Measurements from ENCODE around the gene NPC1L1. TPM values are rescaled to one million over a fixed set of nuclear protein-coding genes. Genes with fewer than 3 reads are reported as not detected.

The NPC1L1 gene
- polyA plus RNA-seq, 1 donor (not counting 4 experiments of a cell fraction or from before 2014, with no cell fraction given) = 0.01 TPM

DNA sequence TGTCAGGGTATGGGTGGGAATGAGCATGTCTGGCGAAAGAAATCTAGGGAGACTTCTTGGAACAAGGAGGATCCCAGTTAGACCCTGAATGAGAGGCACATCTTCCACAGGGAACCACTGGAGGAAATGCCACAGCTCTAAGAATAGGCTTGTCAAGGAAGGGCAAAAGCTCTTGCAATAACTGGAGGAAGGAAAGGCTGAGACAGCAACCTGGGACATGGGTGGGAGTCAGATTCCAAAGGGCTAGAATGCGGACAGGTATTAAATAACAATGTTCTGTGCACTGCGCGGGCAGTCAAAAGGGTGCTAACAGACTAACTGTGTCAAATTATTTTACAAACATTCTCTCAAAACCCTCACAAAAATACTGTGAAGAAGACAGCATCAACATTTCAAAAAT is 55.1 kb downstream of the NPC1L1 start:
- Histone ChIP-seq H4K20me1 (ENCODE audit: control insufficient read depth, extremely low read depth, insufficient read depth, low read length) (no peaks in the 10 kb centered on the region), H3K9me1 (ENCODE audit: control insufficient read depth, extremely low read depth, insufficient read depth, low read length) (no peaks in the 10 kb centered on the region), H3K27me3 (ENCODE audit: control insufficient read depth, extremely low read depth, insufficient read depth, low read length) (no peaks in the 10 kb centered on the region), H3K4me2 (ENCODE audit: control insufficient read depth, extremely low read depth, insufficient read depth, low read depth, low read length) (no peak overlapping the region), H3K4me1 (ENCODE audit: control insufficient read depth, extremely low read depth, insufficient read depth, low read length) (peaks cover 16% of the 10 kb centered on the region), H3K4me3 (ENCODE audit: control insufficient read depth in 2 of 3, extremely low read depth in 1 of 3, insufficient read depth in 2 of 3, low read depth in 1 of 3, low read length in 3 of 3) (no peak overlapping the region), H3K27ac (ENCODE audit: control insufficient read depth, insufficient read depth, low read length) (no peak overlapping the region), H2AFZ (ENCODE audit: control insufficient read depth, low read length) (no peak overlapping the region), H3K9me3 (ENCODE audit: control insufficient read depth, low read depth, low read length) (no peaks in the 10 kb centered on the region), H3K36me3 (ENCODE audit: control insufficient read depth in 2 of 2, extremely low read depth in 1 of 2, insufficient read depth in 2 of 2, low read length in 2 of 2) (peaks cover 16 to 20% of the 10 kb centered on the region in 2 experiments), H3K9ac (ENCODE audit: control insufficient read depth, extremely low read depth, insufficient read depth, low read length) (no peak overlapping the region), H3K79me2 (ENCODE audit: control insufficient read depth, insufficient read depth, low read length) (peaks cover 73% of the 10 kb centered on the region)
- DNase-seq (ENCODE audit: low read depth, low spot score) = no peak
- TF ChIP-seq EZH2 (IDR thresholded peaks at IDR 0.05; ENCODE audit: low read length) = no peak
- TF ChIP-seq, protein P1, sequence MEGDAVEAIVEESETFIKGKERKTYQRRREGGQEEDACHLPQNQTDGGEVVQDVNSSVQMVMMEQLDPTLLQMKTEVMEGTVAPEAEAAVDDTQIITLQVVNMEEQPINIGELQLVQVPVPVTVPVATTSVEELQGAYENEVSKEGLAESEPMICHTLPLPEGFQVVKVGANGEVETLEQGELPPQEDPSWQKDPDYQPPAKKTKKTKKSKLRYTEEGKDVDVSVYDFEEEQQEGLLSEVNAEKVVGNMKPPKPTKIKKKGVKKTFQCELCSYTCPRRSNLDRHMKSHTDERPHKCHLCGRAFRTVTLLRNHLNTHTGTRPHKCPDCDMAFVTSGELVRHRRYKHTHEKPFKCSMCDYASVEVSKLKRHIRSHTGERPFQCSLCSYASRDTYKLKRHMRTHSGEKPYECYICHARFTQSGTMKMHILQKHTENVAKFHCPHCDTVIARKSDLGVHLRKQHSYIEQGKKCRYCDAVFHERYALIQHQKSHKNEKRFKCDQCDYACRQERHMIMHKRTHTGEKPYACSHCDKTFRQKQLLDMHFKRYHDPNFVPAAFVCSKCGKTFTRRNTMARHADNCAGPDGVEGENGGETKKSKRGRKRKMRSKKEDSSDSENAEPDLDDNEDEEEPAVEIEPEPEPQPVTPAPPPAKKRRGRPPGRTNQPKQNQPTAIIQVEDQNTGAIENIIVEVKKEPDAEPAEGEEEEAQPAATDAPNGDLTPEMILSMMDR (optimal IDR thresholded peaks at IDR 0.05 in 1 of 3, IDR thresholded peaks at IDR 0.05 in 1 of 3, conservative IDR thresholded peaks at IDR 0.05 in 1 of 3; ENCODE audit: extremely low read depth in 1 of 3, insufficient read depth in 2 of 3, low read length in 3 of 3) = no peak
- FAIRE-seq = no peak
- dilution Hi-C loops (cut with MboI; ENCODE audit: extremely low pct_ligation_motif_present, low sequenced_read_pairs) = no loop called here

DNA sequence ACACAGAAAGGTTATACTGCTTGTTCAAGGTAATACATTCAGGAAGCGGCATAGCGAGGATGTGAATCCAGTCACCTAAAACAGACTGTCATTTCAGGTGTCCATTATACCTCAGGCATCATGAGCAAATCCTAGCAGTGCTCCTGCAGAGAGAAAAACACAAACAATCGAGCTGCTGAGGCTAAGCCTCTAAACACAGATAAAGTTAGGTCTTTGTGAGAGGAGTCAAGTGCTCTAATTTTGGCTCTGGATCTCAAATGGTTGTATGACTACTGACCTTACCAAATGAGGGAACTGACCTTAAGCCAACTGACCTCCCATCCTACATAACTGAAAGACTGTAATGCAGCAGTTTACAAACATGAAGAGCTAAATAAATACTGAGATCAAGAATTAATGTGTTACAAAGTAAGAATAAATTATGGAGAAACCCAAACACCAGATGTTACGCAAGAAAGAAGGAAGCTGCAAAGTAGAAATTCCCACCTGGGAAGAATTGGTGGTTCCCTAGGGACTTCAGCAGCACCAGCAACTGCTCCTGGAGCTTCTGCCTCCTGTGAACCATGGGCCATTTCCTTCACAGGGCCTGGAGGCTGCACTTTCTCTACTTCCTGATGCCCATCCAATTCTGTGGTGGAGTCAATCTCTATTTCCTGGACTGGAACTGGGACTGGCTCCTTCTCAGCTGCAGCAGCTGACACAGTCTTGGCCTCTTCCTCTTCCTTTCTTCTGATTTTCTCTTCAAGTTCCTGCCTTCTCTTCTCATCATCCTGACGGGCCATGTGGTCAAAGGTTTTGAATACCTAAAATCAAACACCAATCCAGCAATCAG is 56.4 kb downstream of the NPC1L1 start:
- TF ChIP-seq EZH2 (IDR thresholded peaks at IDR 0.05; ENCODE audit: low read length) = no peak
- TF ChIP-seq, protein P1 (optimal IDR thresholded peaks at IDR 0.05 in 1 of 3, IDR thresholded peaks at IDR 0.05 in 1 of 3, conservative IDR thresholded peaks at IDR 0.05 in 1 of 3; ENCODE audit: extremely low read depth in 1 of 3, insufficient read depth in 2 of 3, low read length in 3 of 3) = no peak
- peaks cover 15% of the 10 kb centered on the region for H3K4me1 ChIP-seq (ENCODE audit: control insufficient read depth, extremely low read depth, insufficient read depth, low read length)
- H3K27ac ChIP-seq (ENCODE audit: control insufficient read depth, insufficient read depth, low read length) = no peak overlapping the region
- FAIRE-seq = no peak
- no peak overlapping the region for H3K4me2 ChIP-seq (ENCODE audit: control insufficient read depth, extremely low read depth, insufficient read depth, low read depth, low read length)
- no peak overlapping the region for H2AFZ ChIP-seq (ENCODE audit: control insufficient read depth, low read length)
- H3K27me3 ChIP-seq (ENCODE audit: control insufficient read depth, extremely low read depth, insufficient read depth, low read length) = no peaks in the 10 kb centered on the region
- H3K9me3 ChIP-seq (ENCODE audit: control insufficient read depth, low read depth, low read length) = no peaks in the 10 kb centered on the region
- H3K9me1 ChIP-seq (ENCODE audit: control insufficient read depth, extremely low read depth, insufficient read depth, low read length) = no peaks in the 10 kb centered on the region
- H4K20me1 ChIP-seq (ENCODE audit: control insufficient read depth, extremely low read depth, insufficient read depth, low read length) = no peaks in the 10 kb centered on the region
- H3K79me2 ChIP-seq (ENCODE audit: control insufficient read depth, insufficient read depth, low read length) = peaks cover 68% of the 10 kb centered on the region
- no peak for DNase-seq (ENCODE audit: low read depth, low spot score)
- dilution Hi-C loops (cut with MboI; ENCODE audit: extremely low pct_ligation_motif_present, low sequenced_read_pairs) = no loop called here
- H3K36me3 ChIP-seq (ENCODE audit: control insufficient read depth in 2 of 2, extremely low read depth in 1 of 2, insufficient read depth in 2 of 2, low read length in 2 of 2) = peaks cover 16 to 22% of the 10 kb centered on the region in 2 experiments
- no peak overlapping the region for H3K4me3 ChIP-seq (ENCODE audit: control insufficient read depth in 2 of 3, extremely low read depth in 1 of 3, insufficient read depth in 2 of 3, low read depth in 1 of 3, low read length in 3 of 3)
- H3K9ac ChIP-seq (ENCODE audit: control insufficient read depth, extremely low read depth, insufficient read depth, low read length) = no peak overlapping the region

All from keratinocyte (primary cell).